Neutrophil (primary cell): Measurements from ENCODE around the gene RAP1A.

ENCODE experiments used
- H3K27ac ChIP-seq: fragments of 200-600 bp; sonication (generic); 2 replicates; pipeline ENCODE4 v1.5.1; 2016; ENCODE audit warnings: mild to moderate bottlenecking, moderate library complexity
- H3K27me3 ChIP-seq: fragments of 200-600 bp; sonication (generic); 2 replicates; pipeline ENCODE4 v1.6.0; 2016; ENCODE audit warnings: mild to moderate bottlenecking
- H3K36me3 ChIP-seq: fragments of 200-600 bp; sonication (generic); 2 replicates; pipeline ENCODE4 v1.5.1; 2017
- H3K4me1 ChIP-seq, 2 experiments: fragments of 200-600 bp in 1 of 2; sonication (generic) in 1 of 2; 1 replicate in 1 of 2; 2 replicates in 1 of 2; pipeline versions ENCODE4 v1.5.1 to v1.6.1; 2013 to 2016; ENCODE audit warnings: low read depth in 1 of 2, low read length in 1 of 2, mild to moderate bottlenecking in 1 of 2, moderate library complexity in 1 of 2; ENCODE audit not compliant: control insufficient read depth in 1 of 2, insufficient read depth in 1 of 2
- H3K4me3 ChIP-seq, 2 experiments: fragments of 200-600 bp in 1 of 2; sonication (generic) in 1 of 2; 1 replicate in 1 of 2; 2 replicates in 1 of 2; pipeline ENCODE4 v1.5.1; 2013 to 2016; ENCODE audit warnings: low read depth in 1 of 2, low read length in 1 of 2, mild to moderate bottlenecking in 1 of 2, moderate library complexity in 1 of 2
- H3K9me3 ChIP-seq: fragments of 200-600 bp; sonication (generic); 2 replicates; pipeline ENCODE4 v1.5.1; 2016
- CTCF ChIP-seq: fragments of 200-600 bp; sonication (generic); IDR thresholded peaks from 2 replicates; pipeline ENCODE4 v1.5.1; 2016; ENCODE audit warnings: antibody characterized with exemption

Gene RAP1A

GRCh38 chr1:111720274-111720976 lies 100.8 kb downstream of the RAP1A start:
- peak overlapping the region; percentile 22 to 50 for H3K4me3 ChIP-seq
- no peaks in the 10 kb centered on the region for H3K27me3 ChIP-seq
- TF ChIP-seq CTCF, result no peak
- peaks cover 31% of the 10 kb centered on the region for H3K36me3 ChIP-seq
- H3K4me1 ChIP-seq, result peaks cover 60 to 65% of the 10 kb centered on the region in 2 experiments
- H3K27ac ChIP-seq, result peak overlapping the region; percentile 90
- H3K9me3 ChIP-seq, result no peaks in the 10 kb centered on the region

- no peak for TF ChIP-seq CTCF
Observed at GRCh38 chr1:111720977-111721786, 101.6 kb downstream of the RAP1A start.

GRCh38 chr1:111723091-111723806 lies 103.7 kb downstream of the RAP1A start:
- Histone ChIP-seq H3K9me3 (no peaks in the 10 kb centered on the region), H3K4me1 (peaks cover 60 to 65% of the 10 kb centered on the region in 2 experiments), H3K27me3 (no peaks in the 10 kb centered on the region), H3K27ac (peak overlapping the region; percentile 90), H3K4me3 (peak overlapping the region in 1 of 2 experiments; percentile 0), H3K36me3 (peaks cover 53% of the 10 kb centered on the region)
- TF ChIP-seq CTCF, result no peak

More at GRCh38 chr1:111720977-111721786, 101.6 kb downstream of the RAP1A start:
- no peaks in the 10 kb centered on the region for H3K27me3 ChIP-seq
- peak overlapping the region; percentile 22 to 50 for H3K4me3 ChIP-seq
- peaks cover 37% of the 10 kb centered on the region for H3K36me3 ChIP-seq
- peak overlapping the region; percentile 90 for H3K27ac ChIP-seq
- H3K9me3 ChIP-seq, result no peaks in the 10 kb centered on the region
- peaks cover 60 to 65% of the 10 kb centered on the region in 2 experiments for H3K4me1 ChIP-seq

- Histone ChIP-seq H3K4me3 (peak overlapping the region in 1 of 2 experiments; percentile 0), H3K27me3 (no peaks in the 10 kb centered on the region), H3K36me3 (peaks cover 55% of the 10 kb centered on the region), H3K27ac (peak overlapping the region; percentile 90), H3K9me3 (no peaks in the 10 kb centered on the region), H3K4me1 (peaks cover 58 to 62% of the 10 kb centered on the region in 2 experiments)
- no peak for TF ChIP-seq CTCF
Observed at GRCh38 chr1:111723871-111724270, 104.3 kb downstream of the RAP1A start.

- H3K4me3 ChIP-seq, result no peak overlapping the region
- H3K9me3 ChIP-seq, result no peaks in the 10 kb centered on the region
- no peaks in the 10 kb centered on the region for H3K27me3 ChIP-seq
- H3K36me3 ChIP-seq, result peaks cover 65% of the 10 kb centered on the region
- no peak for TF ChIP-seq CTCF
- peak overlapping the region; percentile 90 for H3K27ac ChIP-seq
- H3K4me1 ChIP-seq, result peaks cover 52 to 61% of the 10 kb centered on the region in 2 experiments
Observed at GRCh38 chr1:111725192-111725591, 105.6 kb downstream of the RAP1A start.
